Hepatic stellate cell (primary cell): ENCODE measurements around the gene LCN9.
"Not testable (repeated sequence)": the region's sequence is repeated elsewhere in the genome, so short reads cannot be mapped to it uniquely, and the experiment has no call there.

ENCODE experiments used
- DNase-seq: peaks from one replicate; pipeline ENCODE4 v3.0.0; 2011; ENCODE audit warnings: low spot score

The LCN9 gene

DNA sequence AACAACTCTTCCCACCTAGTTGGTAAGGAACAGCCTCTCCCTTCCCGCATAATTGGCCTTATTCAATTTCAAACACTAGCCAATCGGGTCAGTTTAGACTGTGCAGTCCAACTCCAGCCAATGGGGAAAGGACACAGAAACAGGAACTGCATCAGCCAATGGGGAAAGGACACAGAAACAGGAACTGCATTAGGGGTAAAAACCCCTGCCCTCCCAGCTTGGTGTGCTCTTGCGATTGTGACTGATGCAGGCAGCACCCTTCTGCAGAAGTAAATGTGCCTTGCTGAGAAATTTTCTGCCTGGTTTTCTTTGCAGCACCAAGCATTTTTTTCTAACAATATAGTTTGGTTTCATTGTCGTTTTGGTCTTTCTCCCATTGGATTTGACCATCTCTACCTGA lies 15.2 kb upstream of the LCN9 start:
- DNase-seq, result no peak

DNA sequence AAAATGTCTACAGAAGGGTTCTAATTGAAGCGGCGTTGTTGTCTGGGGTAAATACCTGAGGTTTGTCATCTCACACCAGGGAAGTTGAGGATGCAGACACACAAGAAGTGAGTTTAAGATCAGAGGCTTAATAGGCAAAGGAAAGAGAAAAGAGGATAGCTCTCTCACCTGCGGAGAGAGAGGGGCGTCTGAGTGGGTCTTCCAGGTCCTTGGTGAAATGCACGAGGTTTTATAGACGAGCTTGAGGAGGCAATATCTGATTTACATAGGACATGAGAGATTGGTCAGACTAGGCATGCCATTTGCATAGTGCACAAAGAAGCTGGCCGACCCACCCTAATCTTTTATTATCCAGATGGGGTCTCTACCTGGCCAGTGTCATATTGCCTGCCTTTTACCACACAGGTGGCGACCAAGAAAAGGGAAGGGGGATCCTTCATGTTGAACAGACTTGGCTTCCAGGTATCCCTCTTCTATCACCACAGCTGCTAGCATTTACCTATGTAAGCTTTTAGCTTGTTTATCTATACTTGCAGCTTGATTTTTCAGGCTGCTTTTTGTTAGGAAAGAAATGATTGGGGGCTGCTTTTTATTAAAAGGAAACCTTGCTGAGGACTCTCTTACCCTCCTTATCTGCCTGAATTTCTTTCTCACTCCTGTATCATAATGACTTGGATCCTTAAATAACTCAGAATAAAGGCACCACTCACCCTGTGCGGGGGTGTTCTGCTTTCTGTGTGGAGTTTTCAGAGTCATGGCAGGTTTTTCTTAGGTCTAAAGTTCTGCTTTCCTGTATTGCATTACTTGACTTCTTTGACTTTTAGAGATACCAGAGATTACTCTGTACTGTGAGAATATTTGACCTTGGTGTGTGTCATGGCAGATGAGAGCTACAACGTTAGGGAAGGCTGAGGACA lies 14.4 kb upstream of the LCN9 start:
- DNase-seq, result no peak

DNA sequence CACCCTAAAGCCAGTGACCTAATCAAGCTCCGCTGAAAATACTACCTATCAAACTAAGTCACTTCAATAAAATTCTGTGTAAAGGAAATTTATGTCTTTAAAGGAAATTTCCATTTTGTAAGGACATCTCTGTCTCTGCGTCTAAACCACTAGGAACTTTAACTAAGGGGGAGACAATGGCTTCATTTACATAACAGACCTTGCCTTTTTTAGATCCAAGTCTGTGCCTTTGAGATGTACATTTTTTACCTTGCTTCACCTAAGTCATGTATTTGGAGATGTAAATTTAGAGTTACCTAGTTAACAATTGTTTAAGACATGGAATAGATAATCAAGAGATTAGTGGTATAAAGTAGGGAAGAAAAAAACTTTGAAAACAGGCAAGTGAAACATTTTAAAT lies 13.6 kb upstream of the LCN9 start:
- no peak for DNase-seq

DNA sequence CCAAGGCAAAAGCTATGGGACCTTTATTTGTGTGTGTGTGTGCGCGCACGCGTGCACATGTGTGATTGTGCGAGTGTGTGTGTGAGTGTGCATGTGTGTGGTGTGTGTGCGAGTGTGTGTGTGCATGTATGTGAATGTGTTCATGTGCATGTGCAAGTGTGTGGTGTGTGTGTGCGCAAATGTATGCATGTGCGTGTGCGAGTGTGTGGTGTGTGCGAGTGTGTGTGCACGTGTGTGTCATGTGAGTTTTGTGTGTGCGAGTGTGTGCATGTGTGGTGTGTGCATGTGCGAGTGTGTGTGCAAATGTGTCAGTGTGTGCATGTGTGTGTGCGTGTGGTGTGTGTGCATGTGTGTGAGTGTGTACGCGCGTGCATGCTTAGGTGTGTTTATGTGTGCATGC lies 12.7 kb upstream of the LCN9 start:
- no peak for DNase-seq

DNA sequence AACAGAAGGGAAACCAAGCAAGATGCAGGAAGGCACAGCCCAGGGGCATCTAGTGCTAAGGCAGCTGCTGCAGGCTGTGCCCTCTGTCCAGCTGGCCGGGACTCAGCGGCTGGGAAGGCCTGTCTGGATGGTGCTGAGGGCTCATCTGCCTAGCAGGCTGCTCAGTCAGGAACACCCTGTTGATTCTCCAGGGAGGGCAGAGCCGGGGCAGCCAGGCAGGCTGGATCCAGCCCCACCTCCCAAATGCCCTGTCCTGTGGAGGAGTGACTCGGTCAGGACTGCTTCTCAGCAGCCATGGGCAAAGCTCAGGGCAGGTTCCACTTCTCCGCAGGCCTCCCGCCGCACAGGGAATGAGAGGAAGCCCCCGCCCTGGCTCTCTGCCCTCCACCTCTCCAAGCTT lies 7.8 kb upstream of the LCN9 start:
- DNase-seq, result no peak

DNA sequence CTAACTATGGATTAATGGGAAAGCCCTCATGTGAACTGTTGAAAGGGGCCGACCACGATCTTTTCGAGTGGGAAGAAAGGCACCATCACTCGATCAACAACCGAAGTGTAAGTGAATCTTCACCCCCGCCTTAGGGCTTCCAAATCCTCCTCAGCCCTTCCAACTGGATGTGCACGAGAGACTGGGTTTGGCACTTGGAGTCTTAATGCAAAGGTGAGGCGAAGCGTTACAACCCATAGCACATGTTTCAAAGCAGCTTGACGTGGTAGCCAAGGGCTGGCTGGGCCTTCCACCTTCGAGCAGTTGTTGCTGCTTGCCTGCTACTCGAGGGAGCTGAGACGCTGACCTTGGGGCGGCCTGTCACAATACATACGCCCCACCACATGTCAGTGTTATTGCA lies 5.7 kb upstream of the LCN9 start:
- no peak for DNase-seq

DNA sequence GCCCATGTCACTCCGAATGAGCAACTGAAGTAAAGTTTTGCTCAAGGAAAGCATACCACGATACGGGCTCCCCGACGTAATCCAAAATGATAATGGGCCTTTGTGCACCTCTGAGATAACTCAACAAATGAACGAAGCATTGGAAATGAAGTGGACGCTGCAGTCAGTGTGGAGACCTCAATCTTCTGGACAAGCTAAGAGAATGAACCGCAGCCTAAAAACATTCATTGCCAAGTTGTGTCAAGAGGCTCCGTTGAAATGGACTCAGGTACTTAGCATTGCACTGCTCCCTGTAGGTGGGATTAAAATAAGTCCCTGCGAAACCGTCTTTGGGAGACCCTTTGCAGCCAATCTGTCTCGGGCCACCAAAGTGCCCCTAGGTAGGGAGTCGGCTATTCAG lies 3.9 kb upstream of the LCN9 start:
- DNase-seq, result no peak

DNA sequence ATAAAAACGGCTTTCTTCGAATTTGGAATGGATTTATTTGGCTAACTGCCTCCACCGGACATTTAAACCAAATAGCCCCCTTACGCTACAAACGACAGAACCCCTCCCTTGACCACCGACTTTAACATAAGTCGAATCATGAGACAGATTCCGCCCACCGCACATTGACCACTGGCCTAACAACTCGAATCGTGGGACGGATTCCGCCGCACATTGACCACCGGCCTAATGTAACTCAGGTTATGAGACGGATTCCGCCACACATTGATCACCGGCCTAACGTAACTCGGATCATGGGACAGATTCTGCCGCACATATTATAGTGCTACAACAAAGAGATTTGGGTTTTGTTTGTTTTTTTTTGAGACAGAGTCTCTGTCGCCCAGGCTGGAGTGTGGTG lies 2.7 kb upstream of the LCN9 start:
- no peak for DNase-seq

DNA sequence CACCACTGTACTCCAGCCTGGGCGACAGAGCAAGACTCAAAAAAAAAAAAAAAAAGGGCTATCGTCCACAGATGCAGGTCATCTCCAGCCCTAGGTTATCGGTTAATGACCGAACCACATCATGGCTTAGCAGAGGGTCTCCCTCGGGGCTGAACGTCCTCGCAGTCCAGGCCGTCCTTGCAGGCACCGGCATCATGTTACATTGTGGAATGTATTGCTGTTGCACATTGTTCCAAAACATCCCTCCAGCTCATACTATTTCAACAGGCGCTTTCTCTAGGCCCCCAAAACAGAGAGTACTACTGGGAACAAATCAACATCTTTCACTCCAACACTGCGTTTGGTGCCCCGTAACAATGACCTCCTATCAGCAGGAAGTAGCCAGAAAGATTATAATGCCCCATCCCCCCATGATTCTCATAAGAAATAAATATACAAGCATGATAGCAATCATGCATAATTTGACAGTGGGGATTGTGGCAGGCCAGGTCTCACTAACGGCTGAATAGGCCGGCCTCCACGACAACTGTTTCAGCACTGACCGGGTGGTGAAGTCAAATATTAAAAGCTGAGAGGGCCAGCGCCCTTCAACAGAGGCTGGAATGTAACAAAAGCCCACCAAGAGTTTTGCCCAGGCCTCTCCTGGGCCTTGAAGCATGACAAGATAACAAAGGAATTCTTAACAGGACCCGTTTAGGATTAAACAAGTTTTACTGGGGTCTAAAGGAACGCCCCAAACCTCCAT lies 1.1 kb upstream of the LCN9 start:
- no peak for DNase-seq

DNA sequence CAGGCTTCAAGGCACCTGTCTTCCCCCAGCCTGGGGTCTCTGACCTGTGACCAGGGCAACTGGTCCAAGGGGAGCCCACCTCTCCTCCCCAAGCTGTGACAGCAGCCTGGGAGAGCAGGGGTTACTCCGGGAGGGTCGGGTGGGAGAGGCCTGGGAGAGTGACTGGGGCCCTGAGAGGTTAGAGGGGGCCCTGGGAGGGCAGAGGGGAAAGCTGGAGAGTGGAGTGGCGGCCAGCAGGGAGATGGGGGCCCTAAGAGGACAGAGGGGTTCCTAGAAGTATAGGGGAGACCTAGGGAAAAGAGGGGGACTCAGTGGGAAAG lies 302 bp downstream of the LCN9 start:
- DNase-seq, result no peak

DNA sequence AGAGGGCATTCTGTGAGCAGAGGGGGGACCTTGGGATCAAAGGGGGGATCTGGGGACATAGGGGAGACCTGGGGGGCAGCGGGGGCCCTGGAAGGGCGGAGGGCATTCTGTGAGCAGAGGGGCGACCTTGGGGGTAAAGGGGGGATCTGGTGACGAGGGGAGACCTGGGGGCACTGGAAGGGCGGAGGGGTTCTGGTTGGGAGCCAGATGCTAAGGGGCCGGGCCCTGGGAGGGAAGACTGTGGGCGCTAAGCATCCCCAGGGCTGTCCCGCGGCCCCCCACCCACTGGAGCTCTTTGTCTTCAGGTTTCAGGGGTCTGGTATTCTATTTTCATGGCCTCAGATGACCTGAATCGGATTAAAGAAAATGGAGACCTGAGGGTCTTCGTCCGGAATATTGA lies 748 bp downstream of the LCN9 start:
- no peak for DNase-seq

DNA sequence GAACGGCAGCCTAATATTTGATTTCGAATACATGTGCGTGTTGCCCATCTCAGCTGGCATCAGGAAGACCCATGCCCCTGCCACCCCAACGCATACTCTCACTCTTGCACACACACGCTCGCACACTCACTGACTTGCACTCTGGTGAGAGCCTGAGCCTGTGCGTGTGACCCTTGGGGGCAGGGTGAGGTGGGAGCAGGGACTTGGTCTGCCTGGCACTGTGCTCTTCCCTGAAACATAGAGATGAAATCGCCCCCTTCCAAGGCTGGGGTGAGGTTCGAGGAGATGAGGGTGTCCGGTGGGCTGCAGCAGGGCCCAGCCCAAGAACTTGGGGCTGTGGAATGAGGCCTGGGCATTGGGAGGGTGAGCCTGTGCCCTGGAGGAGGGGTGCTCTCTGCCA lies 1.2 kb downstream of the LCN9 start:
- no peak for DNase-seq

DNA sequence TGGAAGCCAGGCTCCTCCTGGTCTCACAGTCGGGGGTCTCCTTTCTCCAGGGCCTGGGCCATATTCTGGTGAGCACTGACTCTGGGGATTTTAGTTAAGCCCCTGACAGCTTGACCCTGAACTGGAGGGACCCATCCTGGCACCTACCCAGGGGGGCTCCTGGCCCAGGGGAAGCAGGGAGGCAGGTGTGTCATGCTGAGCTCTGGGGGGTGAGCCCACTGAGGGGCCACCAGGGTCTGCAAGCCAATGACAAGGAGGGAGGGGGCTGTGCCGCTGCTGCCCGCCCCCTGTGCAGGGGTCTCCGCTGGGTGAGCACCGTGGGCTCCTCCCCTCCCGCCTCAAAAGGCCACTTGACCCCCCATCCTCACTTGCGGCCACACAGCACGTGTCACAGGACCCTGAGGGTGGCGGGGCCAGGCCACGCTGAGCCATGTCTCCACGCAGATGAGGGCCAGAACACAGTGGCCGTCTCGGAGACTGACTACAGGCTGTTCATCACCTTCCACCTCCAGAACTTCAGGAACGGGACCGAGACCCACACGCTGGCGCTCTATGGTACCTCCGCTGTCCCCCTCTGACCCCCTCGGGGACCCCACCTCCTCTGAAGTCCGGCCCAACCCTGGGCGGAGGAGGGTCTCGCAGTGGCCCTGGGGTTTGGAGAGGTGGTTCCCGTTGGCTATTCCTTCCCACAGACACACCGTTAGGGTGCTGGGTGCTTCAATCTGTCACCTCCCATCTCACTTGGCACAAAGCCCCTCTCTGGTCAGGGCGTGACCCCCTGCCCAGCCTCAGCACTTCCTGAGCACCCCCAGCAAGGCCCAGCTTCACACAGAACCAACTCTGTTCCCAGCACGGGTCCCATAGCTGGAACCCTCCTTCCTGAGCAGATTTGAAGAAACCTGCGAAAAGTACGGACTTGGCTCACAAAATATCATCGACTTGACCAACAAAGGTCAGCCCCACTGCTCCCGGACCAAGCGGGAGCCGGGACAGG lies 2.0 kb downstream of the LCN9 start:
- DNase-seq, result peak; percentile 1

DNA sequence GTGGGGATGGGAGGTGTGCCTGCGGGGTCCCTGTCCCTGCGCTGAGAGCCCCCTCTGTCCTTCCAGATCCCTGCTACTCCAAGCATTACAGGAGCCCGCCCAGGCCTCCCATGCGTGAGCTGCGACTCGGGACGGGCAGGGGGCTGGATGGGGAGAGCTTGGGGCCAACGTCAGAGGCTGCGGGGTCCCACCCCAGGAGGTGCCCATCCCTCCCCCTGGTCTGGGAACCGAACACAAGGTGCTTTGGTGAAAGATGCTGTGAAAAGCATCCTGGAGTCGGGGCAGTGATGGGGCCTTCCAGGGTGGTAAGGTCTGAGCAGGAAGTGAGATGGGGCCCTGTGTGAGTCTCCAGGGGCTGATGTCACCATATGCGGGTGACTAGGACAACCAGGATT lies 2.7 kb downstream of the LCN9 start:
- peak; percentile 2 for DNase-seq

DNA sequence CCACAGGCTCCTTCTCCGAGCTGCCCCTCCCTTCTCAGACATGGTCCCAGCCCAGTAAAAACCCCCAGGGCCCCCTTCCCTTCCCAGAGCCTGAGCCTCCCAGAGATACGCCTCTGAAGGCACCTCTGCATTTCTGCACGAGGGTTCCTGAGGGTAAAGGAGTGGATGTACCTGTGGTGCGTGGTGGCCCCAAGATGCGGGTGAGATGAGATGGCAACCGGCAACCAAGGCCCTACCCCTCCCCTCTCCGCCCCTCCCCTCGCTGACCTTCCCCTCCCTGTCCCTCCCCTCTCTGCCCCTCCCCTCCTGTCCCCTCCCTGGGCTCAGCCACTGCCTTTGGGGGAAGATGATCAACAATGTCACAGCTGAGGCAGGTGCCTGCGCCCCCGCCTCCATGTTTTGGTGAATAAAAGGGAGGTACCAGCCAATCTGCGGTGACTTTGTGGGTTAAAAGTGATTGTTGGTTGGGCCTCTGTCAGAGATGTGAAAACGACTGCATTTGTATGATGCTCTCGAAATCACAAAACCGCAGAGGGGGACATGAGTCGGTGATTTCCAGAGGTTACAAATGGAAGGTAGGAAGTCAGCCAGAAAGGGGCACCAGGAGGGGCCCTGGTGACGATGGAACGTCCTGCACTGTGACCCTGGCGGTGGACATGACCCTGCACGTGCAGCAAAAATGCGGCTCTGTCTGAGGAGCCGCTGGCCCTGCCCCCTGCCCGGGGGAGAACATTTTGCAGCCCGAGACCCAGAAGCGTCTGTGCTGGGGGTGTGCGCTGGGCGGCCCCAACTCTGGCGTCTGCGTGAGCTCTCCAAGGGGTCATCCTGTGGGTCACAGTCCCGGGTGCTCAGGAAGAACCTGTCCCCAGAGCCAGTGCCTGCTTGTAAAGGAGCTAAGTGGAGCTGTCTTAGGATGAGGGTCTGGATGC lies 3.7 kb downstream of the LCN9 start:
- no peak for DNase-seq

DNA sequence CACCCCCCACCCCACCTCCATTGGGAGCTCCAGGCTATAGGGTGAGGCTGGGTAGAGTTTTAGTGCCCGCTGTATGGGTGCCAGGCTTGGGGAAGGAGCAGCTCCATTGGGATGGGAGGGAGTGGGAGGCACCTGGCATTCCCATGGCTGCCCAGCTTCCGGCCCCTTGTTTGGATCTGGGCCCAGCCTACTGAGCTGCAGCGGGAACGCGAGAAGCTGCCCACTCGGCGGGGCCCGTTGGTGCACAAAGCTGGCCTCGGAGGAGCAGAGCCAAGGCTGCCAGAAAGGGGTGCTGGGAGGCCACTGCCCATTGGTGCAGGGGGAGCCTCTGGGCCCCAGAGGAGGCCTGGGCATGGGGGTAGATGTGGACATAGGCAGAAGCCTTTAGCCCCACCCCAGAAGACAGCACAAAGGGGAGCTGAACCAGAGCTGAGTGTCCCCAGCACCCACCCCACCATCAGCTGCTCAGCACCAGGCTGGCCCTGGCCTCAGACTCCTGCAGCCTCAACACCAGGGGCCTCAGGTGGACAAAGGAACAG lies 4.4 kb downstream of the LCN9 start:
- no peak for DNase-seq

DNA sequence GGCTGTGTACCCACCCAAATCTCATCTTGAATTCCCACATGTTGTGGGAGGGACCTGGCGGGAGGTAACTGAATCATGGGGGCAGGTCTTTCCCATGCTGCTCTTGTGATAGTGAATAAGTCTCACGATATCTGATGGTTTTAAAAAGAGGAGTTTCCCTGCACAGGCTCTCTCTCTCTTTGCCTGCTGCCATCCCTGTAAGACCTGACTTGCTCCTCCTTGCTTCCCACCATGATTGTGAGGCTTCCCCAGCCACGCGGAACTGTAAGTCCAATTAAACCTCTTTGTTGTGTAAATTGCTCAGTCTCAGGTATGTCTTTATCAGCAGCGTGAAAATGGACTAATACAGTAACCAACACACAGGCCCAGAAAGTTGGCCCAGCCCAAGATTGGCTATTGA lies 5.9 kb downstream of the LCN9 start:
- not testable (repeated sequence) for DNase-seq

DNA sequence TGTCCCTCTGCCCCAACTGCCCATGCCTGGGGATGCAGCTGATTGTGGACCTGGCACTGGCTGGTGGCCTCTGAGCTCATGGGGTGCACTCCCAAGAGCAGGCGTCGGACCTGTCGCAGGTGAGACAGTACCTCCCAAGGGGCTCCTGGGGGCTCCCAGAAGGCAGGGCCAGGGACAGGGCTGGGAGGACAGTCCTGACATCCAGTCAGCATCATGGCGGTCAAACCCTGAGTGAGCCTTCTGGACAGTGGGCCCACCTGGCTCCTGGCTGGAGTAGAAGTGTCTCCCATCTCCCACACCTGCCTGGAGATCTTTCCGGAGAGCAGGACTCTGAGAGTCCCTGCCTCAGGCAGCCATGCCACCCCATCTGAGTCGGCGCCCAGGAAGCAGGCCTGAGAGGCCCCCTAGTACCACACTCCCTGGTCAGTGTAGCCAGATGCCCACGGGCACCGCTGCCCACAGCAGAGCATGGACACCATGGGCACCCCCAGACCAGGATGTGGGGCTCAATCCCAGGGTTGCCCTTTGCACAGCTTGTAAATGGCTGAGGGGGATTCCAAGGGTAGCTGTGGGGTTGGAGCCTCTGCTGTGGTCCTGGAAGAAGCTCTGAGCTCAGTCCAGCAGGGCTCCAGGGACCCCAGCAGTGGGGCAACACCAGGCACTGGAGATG lies 6.6 kb downstream of the LCN9 start:
- no peak for DNase-seq

DNA sequence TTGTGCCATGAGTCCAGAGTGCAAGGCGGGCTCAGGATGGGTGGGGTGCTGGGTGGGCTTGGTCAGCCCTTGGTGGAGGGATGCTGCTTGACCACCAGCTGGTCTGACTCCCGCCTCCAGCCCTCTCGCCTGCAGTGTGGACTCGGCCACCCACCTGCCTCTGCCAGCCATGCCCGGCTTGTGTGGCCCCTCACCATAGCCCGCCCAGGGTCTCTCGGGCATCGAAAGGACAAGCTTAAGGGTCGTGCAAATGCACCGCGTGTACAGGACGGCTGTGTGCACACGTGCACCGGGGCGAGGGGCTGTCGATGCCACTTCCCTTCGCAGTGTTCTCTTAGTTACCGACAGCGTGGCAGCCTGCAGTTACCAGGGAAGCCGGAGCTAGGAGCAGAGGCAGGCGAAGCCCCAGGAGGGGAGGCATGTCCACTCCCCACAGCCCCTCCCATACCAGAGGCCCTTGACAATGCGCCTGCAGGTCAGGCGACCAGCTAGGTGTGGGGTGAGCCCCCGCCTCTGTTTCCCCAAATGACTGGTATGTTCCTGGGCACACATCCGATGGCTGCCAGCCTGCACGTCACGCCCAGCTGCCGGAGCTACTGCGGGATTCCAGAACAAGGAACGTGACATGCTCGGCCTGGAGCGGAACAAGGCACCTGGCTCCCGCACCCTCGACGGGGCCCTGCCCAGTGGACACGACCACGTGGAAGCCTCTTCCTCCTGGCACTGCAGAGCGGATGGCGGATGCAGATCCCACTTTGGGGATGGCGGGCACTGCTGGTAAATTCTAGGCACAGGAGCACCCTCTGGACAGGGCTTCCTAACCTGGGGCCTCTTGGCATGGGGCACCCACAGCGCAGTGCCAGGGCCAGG lies 7.8 kb downstream of the LCN9 start:
- no peak for DNase-seq
